GM23338 (cell line): ENCODE data around the gene SPATA31E1.

Source experiments
- EZH2 ChIP-seq: fragments of 200-600 bp; sonication (generic); IDR thresholded peaks from one replicate; pipeline ENCODE4 v1.8.0; 2017; ENCODE audit warnings: antibody characterized with exemption, mild to moderate bottlenecking, low read depth; ENCODE audit not compliant: unreplicated experiment
- POLR2AphosphoS5 ChIP-seq: IDR thresholded peaks from 2 replicates; pipeline ENCODE4 v1.6.1; 2016; ENCODE audit warnings: antibody characterized with exemption, low read depth
- TF ChIP-seq, protein P1 (sequence below), 2 experiments: fragments of 200-600 bp in 1 of 2; sonication (generic) in 1 of 2; conservative IDR thresholded peaks; 2 replicates each; pipeline versions ENCODE4 v1.5.1 to v1.6.1; 2016 to 2017; ENCODE audit warnings: antibody characterized with exemption in 2 of 2, low read depth in 2 of 2, mild to moderate bottlenecking in 2 of 2, moderate library complexity in 1 of 2
- TF ChIP-seq, protein P2 (sequence below): IDR thresholded peaks from one replicate; pipeline ENCODE4 v1.6.1; 2018; ENCODE audit warnings: antibody characterized with exemption; ENCODE audit not compliant: unreplicated experiment

DNA sequence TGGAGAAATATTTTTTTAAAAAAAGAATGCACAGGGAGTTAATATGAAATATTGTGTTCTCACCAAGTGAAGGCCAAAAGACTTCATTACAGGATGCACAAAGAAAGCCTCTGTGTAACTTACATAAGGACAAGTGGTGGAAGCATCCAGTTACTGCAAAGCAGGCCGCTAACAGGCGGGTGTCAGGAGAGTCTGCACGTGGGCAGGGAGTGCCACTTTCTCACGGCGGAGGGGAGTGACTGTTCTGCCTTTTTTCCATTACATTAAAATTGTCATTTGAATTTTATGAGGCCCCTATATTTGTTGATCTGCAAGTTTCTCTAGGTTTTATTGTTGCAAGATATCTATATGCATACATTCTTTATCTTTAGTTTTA is 28.1 kb upstream of the SPATA31E1 start:
- TF ChIP-seq EZH2 (no peak), POLR2AphosphoS5 (no peak)
- TF ChIP-seq, protein P1, sequence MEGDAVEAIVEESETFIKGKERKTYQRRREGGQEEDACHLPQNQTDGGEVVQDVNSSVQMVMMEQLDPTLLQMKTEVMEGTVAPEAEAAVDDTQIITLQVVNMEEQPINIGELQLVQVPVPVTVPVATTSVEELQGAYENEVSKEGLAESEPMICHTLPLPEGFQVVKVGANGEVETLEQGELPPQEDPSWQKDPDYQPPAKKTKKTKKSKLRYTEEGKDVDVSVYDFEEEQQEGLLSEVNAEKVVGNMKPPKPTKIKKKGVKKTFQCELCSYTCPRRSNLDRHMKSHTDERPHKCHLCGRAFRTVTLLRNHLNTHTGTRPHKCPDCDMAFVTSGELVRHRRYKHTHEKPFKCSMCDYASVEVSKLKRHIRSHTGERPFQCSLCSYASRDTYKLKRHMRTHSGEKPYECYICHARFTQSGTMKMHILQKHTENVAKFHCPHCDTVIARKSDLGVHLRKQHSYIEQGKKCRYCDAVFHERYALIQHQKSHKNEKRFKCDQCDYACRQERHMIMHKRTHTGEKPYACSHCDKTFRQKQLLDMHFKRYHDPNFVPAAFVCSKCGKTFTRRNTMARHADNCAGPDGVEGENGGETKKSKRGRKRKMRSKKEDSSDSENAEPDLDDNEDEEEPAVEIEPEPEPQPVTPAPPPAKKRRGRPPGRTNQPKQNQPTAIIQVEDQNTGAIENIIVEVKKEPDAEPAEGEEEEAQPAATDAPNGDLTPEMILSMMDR (conservative IDR thresholded peaks at IDR 0.05; ENCODE audit: low read depth in 2 of 2): no peak
- TF ChIP-seq, protein P2, sequence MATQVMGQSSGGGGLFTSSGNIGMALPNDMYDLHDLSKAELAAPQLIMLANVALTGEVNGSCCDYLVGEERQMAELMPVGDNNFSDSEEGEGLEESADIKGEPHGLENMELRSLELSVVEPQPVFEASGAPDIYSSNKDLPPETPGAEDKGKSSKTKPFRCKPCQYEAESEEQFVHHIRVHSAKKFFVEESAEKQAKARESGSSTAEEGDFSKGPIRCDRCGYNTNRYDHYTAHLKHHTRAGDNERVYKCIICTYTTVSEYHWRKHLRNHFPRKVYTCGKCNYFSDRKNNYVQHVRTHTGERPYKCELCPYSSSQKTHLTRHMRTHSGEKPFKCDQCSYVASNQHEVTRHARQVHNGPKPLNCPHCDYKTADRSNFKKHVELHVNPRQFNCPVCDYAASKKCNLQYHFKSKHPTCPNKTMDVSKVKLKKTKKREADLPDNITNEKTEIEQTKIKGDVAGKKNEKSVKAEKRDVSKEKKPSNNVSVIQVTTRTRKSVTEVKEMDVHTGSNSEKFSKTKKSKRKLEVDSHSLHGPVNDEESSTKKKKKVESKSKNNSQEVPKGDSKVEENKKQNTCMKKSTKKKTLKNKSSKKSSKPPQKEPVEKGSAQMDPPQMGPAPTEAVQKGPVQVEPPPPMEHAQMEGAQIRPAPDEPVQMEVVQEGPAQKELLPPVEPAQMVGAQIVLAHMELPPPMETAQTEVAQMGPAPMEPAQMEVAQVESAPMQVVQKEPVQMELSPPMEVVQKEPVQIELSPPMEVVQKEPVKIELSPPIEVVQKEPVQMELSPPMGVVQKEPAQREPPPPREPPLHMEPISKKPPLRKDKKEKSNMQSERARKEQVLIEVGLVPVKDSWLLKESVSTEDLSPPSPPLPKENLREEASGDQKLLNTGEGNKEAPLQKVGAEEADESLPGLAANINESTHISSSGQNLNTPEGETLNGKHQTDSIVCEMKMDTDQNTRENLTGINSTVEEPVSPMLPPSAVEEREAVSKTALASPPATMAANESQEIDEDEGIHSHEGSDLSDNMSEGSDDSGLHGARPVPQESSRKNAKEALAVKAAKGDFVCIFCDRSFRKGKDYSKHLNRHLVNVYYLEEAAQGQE: no peak
